ENCODE results near the gene MIPEP.

The MIPEP gene

DNA sequence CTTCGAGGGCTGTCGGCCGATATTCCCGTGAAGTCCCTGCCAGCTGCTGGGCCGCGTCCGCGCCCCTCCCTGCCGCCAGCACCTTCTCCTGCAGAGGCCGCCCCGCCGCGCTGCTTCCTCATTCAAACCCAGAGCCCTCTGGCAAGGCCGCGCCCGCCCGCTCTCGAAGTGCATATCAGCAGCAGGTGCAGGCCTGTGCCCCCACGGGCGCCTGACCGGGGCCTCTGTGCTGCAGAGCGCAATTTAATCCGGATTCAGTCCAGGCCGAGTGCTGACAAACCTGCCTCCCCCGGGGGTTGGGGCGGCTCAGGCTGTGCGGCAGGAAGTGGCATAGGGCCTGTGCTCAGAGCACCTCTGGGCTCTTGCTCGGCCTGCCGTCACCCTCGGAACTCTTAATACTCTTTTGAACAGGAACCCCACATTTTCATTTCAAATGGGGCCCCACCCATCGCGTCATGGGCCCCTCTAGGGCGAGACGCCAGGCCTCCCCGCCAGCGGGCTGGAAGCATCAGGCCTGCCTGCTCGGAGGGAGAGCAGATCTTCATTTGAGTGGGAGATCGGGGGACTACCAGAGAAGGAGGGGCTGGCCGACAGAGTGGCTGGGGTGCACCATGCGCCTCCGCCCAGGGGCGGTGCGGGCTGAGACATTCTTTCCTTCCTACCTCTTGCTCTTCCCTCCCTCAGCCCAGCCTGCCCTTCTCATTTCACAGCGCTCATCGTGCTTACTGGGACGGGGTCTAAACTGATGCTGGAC, 193.3 kb downstream of the MIPEP start:
- no peaks in the 10 kb centered on the region for H3K79me2 ChIP-seq (ENCODE audit: control insufficient read depth, low read length)
- H3K27me3 ChIP-seq (ENCODE audit: control insufficient read depth, low read length), result no peaks in the 10 kb centered on the region
- H4K20me1 ChIP-seq (ENCODE audit: control insufficient read depth, insufficient read depth, low read depth, low read length), result no peaks in the 10 kb centered on the region
- no peaks in the 10 kb centered on the region for H3K9me3 ChIP-seq (ENCODE audit: control insufficient read depth, insufficient read depth, low read length)
- H3K36me3 ChIP-seq (ENCODE audit: control insufficient read depth, low read length), result no peaks in the 10 kb centered on the region
- no peaks in the 10 kb centered on the region for H3K4me1 ChIP-seq (ENCODE audit: control insufficient read depth, low read length)
- no peaks in the 10 kb centered on the region for H3F3A ChIP-seq (ENCODE audit: control insufficient read depth, insufficient read depth)
- no peaks in the 10 kb centered on the region for H3K9me2 ChIP-seq (replicated peaks; ENCODE audit: control insufficient read depth, low read length)
- no peak overlapping the region for H3K27ac ChIP-seq (ENCODE audit: low read depth, low read length)
- no peak overlapping the region for H3K4me2 ChIP-seq (ENCODE audit: low read length)
- H3K4me3 ChIP-seq (ENCODE audit: low read length), result no peak overlapping the region
- TF ChIP-seq CTCF (IDR thresholded peaks at IDR 0.05; ENCODE audit: low read depth, low read length, poor library complexity, severe bottlenecking), result no peak
- no peak for TF ChIP-seq EZH2phosphoT487 (IDR thresholded peaks at IDR 0.05; ENCODE audit: borderline replicate concordance, low read length)

- TF ChIP-seq EZH2phosphoT487 (IDR thresholded peaks at IDR 0.05; ENCODE audit: borderline replicate concordance, low read length), result no peak
- TF ChIP-seq CTCF (IDR thresholded peaks at IDR 0.05; ENCODE audit: low read depth, low read length, poor library complexity, severe bottlenecking), result no peak
- Histone ChIP-seq H3K4me2 (ENCODE audit: low read length) (no peak overlapping the region), H3K4me3 (ENCODE audit: low read length) (no peak overlapping the region), H3K36me3 (ENCODE audit: control insufficient read depth, low read length) (no peaks in the 10 kb centered on the region), H3K27me3 (ENCODE audit: control insufficient read depth, low read length) (no peaks in the 10 kb centered on the region), H3K79me2 (ENCODE audit: control insufficient read depth, low read length) (no peaks in the 10 kb centered on the region), H3K9me2 (replicated peaks; ENCODE audit: control insufficient read depth, low read length) (no peaks in the 10 kb centered on the region), H3K27ac (ENCODE audit: low read depth, low read length) (no peak overlapping the region), H3K4me1 (ENCODE audit: control insufficient read depth, low read length) (no peaks in the 10 kb centered on the region), H3K9me3 (ENCODE audit: control insufficient read depth, insufficient read depth, low read length) (no peaks in the 10 kb centered on the region), H4K20me1 (ENCODE audit: control insufficient read depth, insufficient read depth, low read depth, low read length) (no peaks in the 10 kb centered on the region), H3F3A (ENCODE audit: control insufficient read depth, insufficient read depth) (no peaks in the 10 kb centered on the region)
These were observed 194.0 kb downstream of the MIPEP start for GRCh38 chr13:23695196-23695595.

DNA sequence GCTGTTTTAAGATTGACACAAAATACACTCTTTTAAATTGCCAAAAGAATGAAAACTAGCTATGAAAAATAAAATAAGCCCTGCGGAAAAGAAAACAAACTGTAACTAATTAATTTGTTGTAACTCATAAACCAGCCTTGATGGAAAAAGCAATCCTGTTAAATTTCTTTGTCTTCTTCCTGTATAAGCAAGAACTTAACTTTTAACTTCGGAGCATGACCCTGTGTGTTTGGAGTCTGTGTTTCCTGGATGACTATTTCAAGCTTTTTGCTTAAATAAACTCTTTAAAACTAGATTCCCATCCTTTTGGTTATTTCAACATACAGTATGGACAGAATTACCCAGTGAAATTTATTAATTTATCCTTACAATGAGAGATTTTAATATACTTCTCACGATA, 196.4 kb downstream of the MIPEP start:
- no peak overlapping the region for H3K4me3 ChIP-seq (ENCODE audit: low read length)
- no peaks in the 10 kb centered on the region for H3F3A ChIP-seq (ENCODE audit: control insufficient read depth, insufficient read depth)
- H3K9me3 ChIP-seq (ENCODE audit: control insufficient read depth, insufficient read depth, low read length), result no peaks in the 10 kb centered on the region
- H3K9me2 ChIP-seq (replicated peaks; ENCODE audit: control insufficient read depth, low read length), result no peaks in the 10 kb centered on the region
- TF ChIP-seq EZH2phosphoT487 (IDR thresholded peaks at IDR 0.05; ENCODE audit: borderline replicate concordance, low read length), result no peak
- TF ChIP-seq CTCF (IDR thresholded peaks at IDR 0.05; ENCODE audit: low read depth, low read length, poor library complexity, severe bottlenecking), result no peak
- H3K27me3 ChIP-seq (ENCODE audit: control insufficient read depth, low read length), result no peaks in the 10 kb centered on the region
- H4K20me1 ChIP-seq (ENCODE audit: control insufficient read depth, insufficient read depth, low read depth, low read length), result no peaks in the 10 kb centered on the region
- no peak overlapping the region for H3K27ac ChIP-seq (ENCODE audit: low read depth, low read length)
- H3K36me3 ChIP-seq (ENCODE audit: control insufficient read depth, low read length), result no peaks in the 10 kb centered on the region
- no peak overlapping the region for H3K4me2 ChIP-seq (ENCODE audit: low read length)
- no peaks in the 10 kb centered on the region for H3K4me1 ChIP-seq (ENCODE audit: control insufficient read depth, low read length)
- no peaks in the 10 kb centered on the region for H3K79me2 ChIP-seq (ENCODE audit: control insufficient read depth, low read length)
